GM18498 (cell line): ENCODE data around the gene HS3ST3A1.

ENCODE experiments used
- ATAC-seq: cut with Tn5 transposase; IDR thresholded peaks from one replicate; pipeline ENCODE4 v1.9.1; 2021; ENCODE audit warnings: mild to moderate bottlenecking, moderate library complexity; ENCODE audit not compliant: unreplicated experiment

Gene HS3ST3A1

GRCh38 chr17:13457783-13458182 lies 143.9 kb downstream of the HS3ST3A1 start:
- ATAC-seq, result no peak
